DMS153 treated with DMSO at 0.1 percent for 48 hours (cell line): ENCODE measurements around the gene ASPG.

Experiments used
- DNase-seq: peaks from one replicate; lab custom pipeline; 2025; ENCODE audit not compliant: unreplicated experiment; lab: John Stamatoyannopoulos, UW

The ASPG gene

DNA sequence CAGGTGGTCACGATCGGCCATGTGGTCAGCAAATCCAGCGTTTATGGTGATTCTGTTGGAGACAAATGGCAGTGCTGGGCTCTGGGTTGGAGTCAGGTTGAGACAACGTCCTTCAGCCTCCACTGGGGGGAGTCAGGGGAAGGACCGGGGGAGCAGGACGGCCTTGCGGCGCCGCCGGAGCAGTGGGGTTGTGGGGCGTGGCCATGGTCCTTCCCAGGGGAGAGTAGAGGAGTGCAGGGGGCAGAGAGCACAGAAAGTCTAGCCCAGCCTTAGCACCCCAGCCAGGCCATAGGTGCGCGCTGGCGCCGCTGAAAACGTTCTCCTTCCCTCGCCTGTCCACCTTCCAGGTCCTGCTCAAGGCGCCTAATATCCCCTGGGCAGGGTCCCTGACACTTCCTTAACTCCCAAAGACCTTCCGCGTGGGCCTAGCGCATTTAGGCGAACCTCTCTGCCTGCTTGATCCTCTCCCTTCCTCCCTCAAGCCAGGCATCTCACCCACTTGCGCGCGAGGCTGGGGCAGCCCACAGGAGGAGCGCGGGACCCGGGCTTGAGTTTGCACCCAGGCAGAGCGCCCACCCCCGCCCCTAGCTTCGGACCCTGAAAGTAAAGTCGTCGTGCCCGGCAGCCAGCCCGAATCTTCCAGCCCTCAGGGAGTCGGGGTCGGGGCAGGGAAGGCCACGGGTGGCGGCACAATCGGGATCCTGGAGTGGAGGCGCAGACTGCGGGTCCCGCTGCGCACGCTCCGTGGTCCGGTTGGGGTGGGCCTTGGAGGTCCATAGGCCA lies 49.8 kb downstream of the ASPG start:
- DNase-seq: no peak

DNA sequence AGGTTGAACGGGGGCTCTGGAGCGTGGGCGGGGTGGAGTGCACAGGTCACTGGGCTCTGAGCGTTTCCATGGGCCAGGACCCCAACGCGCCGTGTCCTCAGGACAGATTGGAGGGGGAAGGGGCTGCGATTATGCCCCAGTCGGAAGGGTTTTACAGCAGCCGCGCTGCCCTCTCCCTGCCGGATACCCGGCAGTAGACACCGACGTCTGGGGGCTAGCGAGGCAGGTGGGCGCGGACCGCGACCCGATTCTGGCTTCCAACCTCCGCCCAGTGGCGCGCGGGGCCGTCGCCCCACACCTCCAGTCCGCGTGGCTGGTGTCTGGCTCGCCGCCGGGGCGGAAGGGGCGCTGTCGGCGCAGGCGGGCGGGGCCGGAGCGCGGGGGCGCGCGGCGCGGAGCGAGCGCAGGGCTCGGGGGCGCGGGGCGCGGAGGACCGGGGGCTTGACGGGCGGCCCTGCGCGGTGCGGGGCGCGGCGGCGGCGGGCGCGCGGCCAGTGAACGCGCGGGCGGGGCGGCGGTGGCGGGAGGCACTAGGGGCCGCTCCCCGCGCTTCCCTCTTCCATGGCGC lies 50.5 kb downstream of the ASPG start:
- no peak for DNase-seq

DNA sequence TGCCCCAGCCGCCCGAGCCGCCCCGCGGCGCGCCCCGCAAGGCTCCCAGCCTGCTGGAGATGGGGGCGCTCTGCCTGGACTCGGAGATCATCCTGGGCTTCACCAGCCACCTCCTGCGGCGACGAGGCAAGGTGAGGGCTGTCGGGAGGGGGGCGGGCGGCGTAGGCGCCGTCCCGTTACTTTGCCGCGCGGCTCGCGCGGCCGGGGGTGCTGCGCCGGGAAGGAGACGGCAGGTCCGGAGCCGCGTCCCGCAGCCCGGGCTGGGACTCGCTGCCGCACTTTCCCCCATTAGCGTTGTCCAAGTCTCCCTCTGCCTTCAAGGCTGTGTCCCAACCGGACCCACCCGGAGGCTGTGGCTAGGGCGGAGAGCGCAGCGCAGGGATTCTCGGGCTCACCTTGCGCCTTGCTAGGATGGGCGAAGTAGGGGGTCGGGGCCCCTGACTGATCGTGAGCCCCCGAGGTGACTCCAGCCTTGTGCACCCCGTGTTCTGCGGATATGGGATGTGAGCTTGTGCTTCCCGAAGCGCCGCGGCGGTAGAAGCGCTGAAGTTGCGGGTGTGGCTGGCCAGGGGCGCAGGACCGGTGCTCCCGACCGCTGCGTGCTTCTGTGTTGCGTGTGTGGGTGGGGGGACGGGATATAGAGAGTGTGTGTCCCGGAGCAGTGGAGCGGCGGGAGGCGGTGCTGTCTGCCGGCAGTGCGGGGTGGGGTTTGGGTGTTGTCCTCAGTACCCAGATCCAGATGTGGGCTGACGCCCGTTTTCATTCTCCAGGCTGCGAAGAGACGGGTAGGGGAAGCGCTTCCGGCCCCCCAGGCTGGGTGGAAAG lies 51.2 kb downstream of the ASPG start:
- no peak for DNase-seq

DNA sequence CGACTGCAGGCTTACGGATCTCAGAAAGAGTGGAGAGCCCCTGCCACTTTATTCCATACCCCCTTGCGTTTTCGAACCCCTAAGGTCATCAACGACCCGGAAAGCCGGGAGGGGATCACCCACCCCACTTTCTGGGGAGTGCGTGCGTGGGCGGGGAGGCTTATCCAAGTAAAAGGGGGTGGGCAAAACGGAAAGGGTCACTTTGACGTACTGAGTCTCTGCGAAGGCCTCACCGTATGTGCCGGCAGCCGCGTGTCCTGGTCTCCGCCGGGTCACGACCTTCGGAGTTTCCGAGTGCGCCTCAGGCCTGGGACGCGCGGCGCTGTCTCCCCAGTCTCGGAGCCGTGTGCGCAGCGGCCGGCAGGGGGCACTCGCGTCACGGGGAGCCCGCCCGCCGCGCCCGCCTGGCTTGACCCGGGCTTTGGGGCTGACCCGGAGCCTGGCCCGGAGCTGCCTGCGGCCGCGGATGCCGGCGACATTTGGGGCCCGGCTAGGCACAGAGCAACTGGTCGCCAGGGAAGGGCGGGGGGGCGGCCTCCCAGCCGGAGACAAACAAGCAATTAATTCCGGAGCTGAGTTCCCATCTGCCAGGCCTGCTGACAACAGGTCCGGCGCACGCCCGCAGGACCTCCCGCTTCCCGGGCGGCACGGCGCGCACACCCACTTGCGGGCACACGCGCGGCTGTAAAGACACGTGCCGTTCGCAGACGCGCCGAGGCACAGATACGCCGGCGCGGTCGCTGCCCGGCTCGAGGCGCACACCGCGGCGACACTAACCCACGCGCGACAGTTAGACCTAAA lies 52.0 kb downstream of the ASPG start:
- DNase-seq: peak; percentile 11

GRCh38 chr14:104138098-104138717 lies 52.7 kb downstream of the ASPG start, which contains the start of gene KIF26A:
TSS of gene KIF26A (plus strand) at chr14:104138587. CDS start at chr14:104138723, 136 bp downstream.
- DNase-seq: peak; percentile 7

DNA sequence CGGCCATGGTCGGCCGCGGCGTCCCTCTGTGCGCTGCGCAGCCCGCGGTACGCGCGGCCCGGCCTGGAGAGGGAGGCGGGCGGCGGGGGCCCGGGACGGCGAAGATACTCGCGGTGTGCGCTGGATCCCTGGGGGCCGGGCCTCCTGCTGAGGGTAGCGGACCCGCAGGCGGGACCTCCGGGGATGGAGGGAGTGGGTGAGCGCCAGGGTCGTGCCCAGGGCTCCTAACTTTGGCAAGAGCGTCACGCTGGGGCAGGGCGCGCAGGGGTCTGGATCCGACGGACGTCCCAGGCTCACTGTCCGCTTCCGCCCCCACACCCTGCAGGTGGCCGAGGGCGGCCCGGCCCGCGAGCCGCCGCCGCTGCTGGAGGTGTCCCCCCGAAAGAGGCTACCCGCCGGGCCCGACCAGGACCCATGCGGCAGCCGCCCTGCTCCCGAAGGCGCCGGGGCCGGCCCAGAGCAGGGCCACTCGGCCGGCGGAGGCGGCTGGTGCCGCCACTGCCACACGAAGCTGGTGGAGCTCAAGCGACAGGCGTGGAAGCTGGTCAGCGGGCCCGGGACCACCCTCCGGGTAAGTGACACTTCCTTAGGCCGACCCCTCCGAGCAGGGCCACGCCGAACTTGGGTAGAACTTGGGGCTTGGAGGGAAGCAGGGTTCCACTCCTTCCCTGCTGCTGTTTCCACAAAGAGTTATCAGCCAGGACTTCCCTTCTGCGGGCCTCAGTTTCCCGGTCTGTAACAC lies 53.4 kb downstream of the ASPG start:
- no peak for DNase-seq

DNA sequence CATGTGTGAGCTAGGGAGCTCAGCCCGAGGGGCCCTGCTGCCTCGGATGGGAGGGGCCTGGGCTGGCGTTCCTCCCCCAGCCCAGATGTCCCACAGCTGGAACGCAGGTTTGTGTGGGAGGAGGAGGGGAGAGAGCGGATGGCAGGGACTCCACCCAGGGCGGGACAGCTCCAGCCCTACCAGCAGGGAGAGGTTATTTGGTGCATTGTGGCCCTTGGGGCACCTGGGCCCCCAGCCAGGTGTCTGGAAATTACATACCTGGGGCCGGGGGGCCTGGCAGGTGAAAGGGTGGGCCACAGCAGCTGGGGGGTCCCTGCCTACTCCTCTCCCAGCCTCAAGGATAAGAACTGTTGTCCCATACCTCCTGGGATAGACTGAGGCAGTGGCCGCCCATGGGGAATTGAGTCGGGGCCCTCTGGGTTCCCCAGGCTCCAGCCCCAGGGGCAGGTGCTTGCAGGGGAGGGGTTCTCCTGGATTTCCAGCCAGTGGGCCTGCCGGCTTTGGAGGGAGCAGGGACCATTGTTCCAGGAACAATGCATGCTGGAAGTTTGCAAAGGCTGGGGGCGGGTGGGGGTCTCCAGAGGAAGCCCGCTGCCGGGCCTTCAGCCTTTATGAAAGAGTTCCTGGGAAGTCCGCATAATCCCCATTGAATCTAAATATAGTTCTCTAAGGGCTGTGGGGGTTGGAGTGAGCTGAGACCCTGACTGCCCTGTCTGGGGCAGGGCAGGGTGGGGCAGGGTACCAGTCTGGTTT lies 54.1 kb downstream of the ASPG start:
- no peak for DNase-seq

- no peak for DNase-seq
Observed at GRCh38 chr14:104140213-104140462, 54.6 kb downstream of the ASPG start.

GRCh38 chr14:104140463-104141331 lies 55.2 kb downstream of the ASPG start:
- no peak for DNase-seq

GRCh38 chr14:104141621-104142091 lies 56.2 kb downstream of the ASPG start:
- DNase-seq: no peak

DNA sequence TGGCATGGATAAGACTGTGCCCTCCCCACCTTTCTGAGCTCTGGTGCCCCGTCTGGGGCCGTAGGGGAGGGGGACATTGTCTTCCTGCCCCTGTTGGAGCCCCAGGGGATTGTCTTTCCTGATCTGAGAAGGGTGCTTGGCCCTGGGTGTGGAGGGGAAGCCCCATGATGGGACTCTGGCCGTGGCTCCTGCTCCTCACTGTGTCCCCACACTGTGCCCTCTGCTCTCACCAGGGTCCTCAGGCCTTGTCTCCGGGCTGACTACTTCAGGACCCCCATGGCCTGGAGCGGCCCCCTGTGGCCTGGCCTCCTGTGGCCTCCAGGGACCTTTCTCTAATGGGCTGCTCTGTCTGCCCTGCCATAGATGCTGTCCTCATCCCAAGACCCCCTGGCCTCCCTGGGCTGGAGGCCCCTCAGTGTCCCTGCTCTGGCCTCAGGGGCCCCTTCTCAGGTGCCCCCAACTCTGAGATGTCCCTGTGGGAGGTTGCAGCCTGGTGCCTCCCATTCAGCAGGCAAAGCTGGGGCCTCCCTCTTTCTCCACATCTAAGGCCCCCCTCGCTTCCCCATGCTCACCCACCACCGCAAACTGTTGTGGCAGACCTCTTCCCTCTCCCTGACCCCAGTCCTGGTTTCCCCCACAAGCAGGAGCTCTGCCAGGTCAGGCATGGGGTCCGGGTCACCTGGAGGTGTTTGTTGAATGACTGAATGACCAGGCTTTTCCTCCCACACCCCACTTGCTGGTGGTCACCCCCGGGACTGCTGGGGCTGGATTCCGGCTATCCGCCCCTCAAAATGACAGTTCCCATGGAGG lies 56.8 kb downstream of the ASPG start:
- DNase-seq: no peak

DNA sequence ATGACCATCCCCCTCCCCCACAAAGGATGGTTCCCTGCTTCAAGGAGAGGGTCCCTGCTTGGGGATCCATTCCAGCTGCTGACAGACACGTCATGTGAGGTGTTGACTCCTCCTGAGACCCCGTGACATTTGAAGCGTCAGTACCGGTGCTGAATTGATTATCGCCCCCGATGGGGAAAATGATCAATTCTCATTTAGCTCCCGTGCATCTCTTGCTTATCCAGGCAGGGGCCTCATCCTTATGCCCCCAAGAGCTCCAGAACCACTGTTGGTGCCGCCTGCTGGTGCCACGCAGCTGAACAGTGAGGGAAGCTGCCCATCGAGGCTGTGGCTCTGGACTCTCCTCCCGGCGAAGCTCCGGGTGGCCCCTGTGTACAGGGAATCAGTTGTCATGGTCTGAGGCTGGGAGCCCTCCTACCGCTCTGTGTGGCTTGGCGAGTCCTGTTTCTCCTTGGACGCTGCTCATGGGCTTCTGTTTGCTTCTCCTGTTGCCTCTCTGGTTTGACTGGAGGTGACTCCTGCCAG lies 57.5 kb downstream of the ASPG start:
- DNase-seq: no peak

DNA sequence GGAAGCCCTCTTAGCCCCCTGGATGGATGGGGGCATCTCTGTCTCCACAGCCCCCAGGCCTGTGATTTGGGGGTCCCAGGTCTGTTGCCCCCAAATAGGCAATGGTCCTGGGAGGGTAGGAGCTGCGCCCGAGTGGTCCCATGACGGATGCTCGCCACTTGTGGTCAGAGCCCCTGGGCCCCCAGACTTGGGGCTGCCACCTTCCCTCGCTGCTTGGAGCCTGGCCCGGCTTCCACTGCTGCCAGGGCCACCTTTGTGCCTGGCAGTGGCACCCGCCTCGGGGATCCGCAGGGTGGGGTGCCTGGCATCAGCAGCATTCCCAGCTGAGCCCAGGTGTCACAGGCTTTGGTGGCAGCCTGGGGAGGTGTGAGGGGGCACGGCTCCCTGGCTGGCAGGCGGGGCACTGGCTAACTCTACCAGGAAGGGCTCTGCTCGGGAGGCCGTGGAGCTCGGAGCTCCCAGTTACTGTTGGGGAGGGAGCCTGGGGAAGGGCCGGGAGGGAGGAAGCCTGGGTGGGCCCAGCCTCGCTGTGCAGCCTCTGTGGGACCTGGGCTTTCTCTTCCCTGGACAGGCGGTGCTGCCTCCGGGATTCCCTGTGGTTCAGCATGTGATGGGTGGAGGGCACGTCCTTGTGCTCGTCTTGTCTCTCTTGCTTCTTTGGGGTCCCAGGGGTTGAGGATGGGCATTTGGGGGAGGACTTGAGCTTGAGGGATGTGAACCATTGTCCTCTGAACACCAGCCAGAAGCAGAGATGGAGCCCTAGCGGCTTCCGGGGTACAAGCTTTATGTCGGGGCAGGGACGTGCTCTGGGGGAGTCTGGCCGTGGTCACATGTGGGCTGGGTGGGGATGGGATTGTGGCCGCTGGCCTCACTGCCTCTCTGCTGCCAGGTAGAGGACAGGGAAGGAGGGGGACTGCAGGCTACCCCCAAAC lies 58.3 kb downstream of the ASPG start:
- DNase-seq: no peak

DNA sequence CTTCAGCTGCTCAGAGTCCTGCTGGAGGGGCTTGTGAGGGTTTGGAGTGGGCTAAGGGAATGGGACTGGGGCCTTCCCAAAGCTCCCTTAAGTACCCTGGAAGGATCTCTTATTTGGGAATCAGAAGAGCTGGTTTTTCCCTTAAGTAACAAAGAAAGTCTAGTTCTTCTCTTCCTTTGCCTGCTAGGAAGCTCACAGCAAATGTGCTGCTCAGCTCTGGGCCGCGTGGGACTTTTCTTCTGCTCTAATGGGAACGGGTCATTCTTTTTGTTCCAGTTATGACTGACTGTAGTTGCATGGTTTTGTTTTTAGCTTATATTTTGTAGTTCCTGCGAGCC lies 58.9 kb downstream of the ASPG start:
- DNase-seq: no peak

- no peak for DNase-seq
Observed at GRCh38 chr14:104144911-104145825, 59.7 kb downstream of the ASPG start.
